ENCODE data around the gene PLA2R1. TPM values are rescaled to one million over a fixed set of nuclear protein-coding genes. Genes with fewer than 3 reads are reported as not detected.

Gene PLA2R1
- total and polyA plus RNA-seq, 2 of the 4 experiments (the other 2 are of a cell fraction) = 0.43 to 0.54 TPM

DNA sequence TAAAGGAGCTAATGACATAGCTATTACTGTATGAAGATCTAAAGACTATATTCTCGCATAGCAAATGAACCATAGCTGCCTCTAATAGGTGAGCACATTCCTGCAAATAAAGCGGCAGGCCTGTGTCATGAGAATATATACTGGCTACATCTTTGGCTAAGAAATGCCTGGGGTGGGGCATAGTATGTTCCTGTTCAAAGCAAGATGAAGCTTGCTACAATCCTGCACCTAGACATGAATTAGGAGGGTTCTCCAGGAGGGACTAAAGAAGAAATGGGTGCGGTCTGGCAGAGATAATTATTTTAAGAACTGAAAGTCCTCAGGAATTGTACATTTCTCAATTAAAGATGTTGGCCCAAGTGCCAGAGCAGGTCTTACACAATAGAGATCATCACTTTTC, 46.8 kb upstream of the PLA2R1 start:
- no peak overlapping the region for H4K5ac ChIP-seq (ENCODE audit: low read depth, low read length)
- no peak overlapping the region for H3K27ac ChIP-seq (ENCODE audit: insufficient read depth, low read length)
- H2AK5ac ChIP-seq (ENCODE audit: low read depth, low read length) = no peak overlapping the region
- in situ Hi-C loops (cut with MboI; ENCODE audit: low sequenced_read_pairs) = loop anchor here (10.0 kb wide), 1 partner anchor 876 kb away; no protein-coding TSS in a partner anchor
- no TSS peak for BruUV-seq (replicated peaks)
- WGBS, 2 experiments (ENCODE audit: extremely low coverage in 2 of 2, insufficient read length in 1 of 2) = no CpG with 5 or more reads among the region's 3 CpGs
- no peak overlapping the region for H2AFZ ChIP-seq (replicated peaks; ENCODE audit: low read length, poor library complexity)
- TF ChIP-seq, protein P1, sequence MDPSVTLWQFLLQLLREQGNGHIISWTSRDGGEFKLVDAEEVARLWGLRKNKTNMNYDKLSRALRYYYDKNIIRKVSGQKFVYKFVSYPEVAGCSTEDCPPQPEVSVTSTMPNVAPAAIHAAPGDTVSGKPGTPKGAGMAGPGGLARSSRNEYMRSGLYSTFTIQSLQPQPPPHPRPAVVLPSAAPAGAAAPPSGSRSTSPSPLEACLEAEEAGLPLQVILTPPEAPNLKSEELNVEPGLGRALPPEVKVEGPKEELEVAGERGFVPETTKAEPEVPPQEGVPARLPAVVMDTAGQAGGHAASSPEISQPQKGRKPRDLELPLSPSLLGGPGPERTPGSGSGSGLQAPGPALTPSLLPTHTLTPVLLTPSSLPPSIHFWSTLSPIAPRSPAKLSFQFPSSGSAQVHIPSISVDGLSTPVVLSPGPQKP (IDR thresholded peaks at IDR 0.05; ENCODE audit: borderline replicate concordance, low read depth, low read length) = no peak
- TF ChIP-seq BHLHE40 (IDR thresholded peaks at IDR 0.05; ENCODE audit: low read depth, low read length) (no peak), RFX5 (IDR thresholded peaks at IDR 0.05; ENCODE audit: low read depth, low read length) (no peak), FOS (IDR thresholded peaks at IDR 0.05; ENCODE audit: low read depth, low read length) (no peak), RCOR1 (IDR thresholded peaks at IDR 0.05; ENCODE audit: insufficient replicate concordance, low read length) (no peak), RAD21 (IDR thresholded peaks at IDR 0.05; ENCODE audit: low read length) (no peak), SMC3 (IDR thresholded peaks at IDR 0.05; ENCODE audit: low read depth, low read length) (no peak), CHD1 (IDR thresholded peaks at IDR 0.05; ENCODE audit: low read depth, low read length) (no peak), MAFK (IDR thresholded peaks at IDR 0.05; ENCODE audit: low read depth, low read length) (no peak), NFE2L2 (IDR thresholded peaks at IDR 0.05; ENCODE audit: low read depth, low read length) (no peak)
- TF ChIP-seq, protein P2, sequence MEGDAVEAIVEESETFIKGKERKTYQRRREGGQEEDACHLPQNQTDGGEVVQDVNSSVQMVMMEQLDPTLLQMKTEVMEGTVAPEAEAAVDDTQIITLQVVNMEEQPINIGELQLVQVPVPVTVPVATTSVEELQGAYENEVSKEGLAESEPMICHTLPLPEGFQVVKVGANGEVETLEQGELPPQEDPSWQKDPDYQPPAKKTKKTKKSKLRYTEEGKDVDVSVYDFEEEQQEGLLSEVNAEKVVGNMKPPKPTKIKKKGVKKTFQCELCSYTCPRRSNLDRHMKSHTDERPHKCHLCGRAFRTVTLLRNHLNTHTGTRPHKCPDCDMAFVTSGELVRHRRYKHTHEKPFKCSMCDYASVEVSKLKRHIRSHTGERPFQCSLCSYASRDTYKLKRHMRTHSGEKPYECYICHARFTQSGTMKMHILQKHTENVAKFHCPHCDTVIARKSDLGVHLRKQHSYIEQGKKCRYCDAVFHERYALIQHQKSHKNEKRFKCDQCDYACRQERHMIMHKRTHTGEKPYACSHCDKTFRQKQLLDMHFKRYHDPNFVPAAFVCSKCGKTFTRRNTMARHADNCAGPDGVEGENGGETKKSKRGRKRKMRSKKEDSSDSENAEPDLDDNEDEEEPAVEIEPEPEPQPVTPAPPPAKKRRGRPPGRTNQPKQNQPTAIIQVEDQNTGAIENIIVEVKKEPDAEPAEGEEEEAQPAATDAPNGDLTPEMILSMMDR (conservative IDR thresholded peaks at IDR 0.05; ENCODE audit: low read depth, low read length) = no peak
- H3K23ac ChIP-seq (ENCODE audit: low read depth, low read length) = no peak overlapping the region
- DNase-seq (no peak), ATAC-seq (ENCODE audit: low read depth) (no peak)
- no peak overlapping the region for H3K56ac ChIP-seq (ENCODE audit: extremely low read depth, insufficient read depth, low read length)
- peak overlapping the region; percentile 14; the same call in 1 of the 2 replicates for H2BK20ac ChIP-seq (ENCODE audit: low read depth, low read length)
- H2BK15ac ChIP-seq (ENCODE audit: low read depth, low read length) = no peak overlapping the region
- no peaks in the 10 kb centered on the region for H4K20me1 ChIP-seq (ENCODE audit: insufficient read depth, low read length)
- dilution Hi-C loops (cut with HindIII; ENCODE audit: low sequenced_read_pairs, unreplicated experiment) = no loop called here
- no peak overlapping the region for H3K18ac ChIP-seq (ENCODE audit: low read depth, low read length)
- no peak overlapping the region for H4K91ac ChIP-seq (ENCODE audit: insufficient read depth, low read depth, low read length)
- no peak overlapping the region for H2BK120ac ChIP-seq (ENCODE audit: low read depth, low read length)
- H2AK9ac ChIP-seq (replicated peaks; ENCODE audit: low read depth, low read length, poor library complexity) = peak overlapping the region; percentile 4
- no peak overlapping the region for H3K14ac ChIP-seq (replicated peaks; ENCODE audit: low read depth, low read length)
- no peak overlapping the region for H2BK5ac ChIP-seq (ENCODE audit: low read depth, low read length, poor library complexity, severe bottlenecking)
- no peak overlapping the region for H3K9ac ChIP-seq (ENCODE audit: low read depth, low read length)
- peaks cover 2% of the 10 kb centered on the region; the same call in 1 of the 2 replicates for H3K27me3 ChIP-seq (ENCODE audit: control insufficient read depth, insufficient read depth, low read length)
- intact Hi-C loops (cut with micrococcal nuclease) = loop anchor here (10.0 kb wide), 1 partner anchor 296 kb away; no protein-coding TSS in a partner anchor
- no peaks in the 10 kb centered on the region for H3K4me1 ChIP-seq (ENCODE audit: control insufficient read depth, insufficient read depth, low read length)
- no peaks in the 10 kb centered on the region for H3K9me1 ChIP-seq (ENCODE audit: insufficient read depth, low read length)
- no peak overlapping the region for H3K4me2 ChIP-seq (ENCODE audit: low read depth, low read length)
- no peaks in the 10 kb centered on the region for H3K36me3 ChIP-seq (ENCODE audit: control insufficient read depth, insufficient read depth, low read length)
- no peaks in the 10 kb centered on the region for H3K79me1 ChIP-seq (ENCODE audit: low read depth in 1 of 2, low read length in 2 of 2)
- H4K8ac ChIP-seq (ENCODE audit: low read depth in 2 of 2, low read length in 2 of 2) = no peak overlapping the region
- ChIA-PET POLR2A (ENCODE audit: unreplicated experiment) (no interaction called here), CTCF (interaction anchor here (0.5 to 1.8 kb wide), 8 partner anchors 30 to 955 kb away, joined by 3 to 7 read pairs (median 5); no protein-coding TSS in a partner anchor)
- no peak overlapping the region for H3K4me3 ChIP-seq (ENCODE audit: insufficient read depth, low read depth, low read length)
- H3K9me3 ChIP-seq (ENCODE audit: control insufficient read depth, insufficient read depth, low read length) = no peaks in the 10 kb centered on the region
- H3K4ac ChIP-seq (ENCODE audit: low read depth, low read length) = no peak overlapping the region
